ENCODE measurements around the gene NKAIN2.
"Not testable (repeated sequence)": the region's sequence is repeated elsewhere in the genome, so short reads cannot be mapped to it uniquely, and the experiment has no call there.

The NKAIN2 gene

DNA sequence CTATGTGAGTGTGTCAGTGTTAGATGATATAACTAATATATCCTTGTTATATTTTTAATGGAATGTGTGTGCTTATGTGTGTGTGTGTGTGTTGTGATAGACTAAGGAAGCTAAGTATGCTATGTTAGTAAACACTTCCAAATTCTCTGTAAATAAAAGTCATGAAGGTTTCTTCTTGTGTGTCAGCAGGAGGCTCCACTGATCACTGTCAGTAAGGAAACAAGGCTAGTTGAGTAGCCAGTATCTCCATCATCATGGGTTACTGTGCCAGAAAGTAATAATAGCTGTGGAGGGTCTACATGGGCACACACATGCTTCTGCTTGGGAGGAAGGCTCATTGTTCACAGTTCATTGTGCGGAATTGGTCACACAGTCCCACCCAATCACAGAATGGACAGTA is 855.8 kb downstream of the NKAIN2 start:
- DNase-seq: no peak

DNA sequence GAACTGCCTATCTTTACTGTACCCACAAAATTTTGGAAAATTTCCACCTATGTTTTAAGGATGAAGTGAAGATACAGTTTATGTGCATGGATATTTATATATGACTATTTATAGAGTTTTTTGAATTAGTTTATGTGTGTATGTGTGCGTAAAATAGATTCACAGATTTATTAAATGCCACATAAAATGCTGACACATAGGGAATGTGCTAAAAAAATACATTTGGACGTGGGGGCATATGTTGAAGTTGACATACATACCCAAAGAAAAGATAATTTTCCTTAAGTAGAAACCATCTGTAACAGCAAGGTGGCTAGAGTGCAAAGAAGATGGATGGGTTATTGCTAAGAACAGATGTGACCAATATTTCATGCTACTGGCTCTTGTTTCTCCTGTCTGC is 856.5 kb downstream of the NKAIN2 start:
- no peak for DNase-seq

DNA sequence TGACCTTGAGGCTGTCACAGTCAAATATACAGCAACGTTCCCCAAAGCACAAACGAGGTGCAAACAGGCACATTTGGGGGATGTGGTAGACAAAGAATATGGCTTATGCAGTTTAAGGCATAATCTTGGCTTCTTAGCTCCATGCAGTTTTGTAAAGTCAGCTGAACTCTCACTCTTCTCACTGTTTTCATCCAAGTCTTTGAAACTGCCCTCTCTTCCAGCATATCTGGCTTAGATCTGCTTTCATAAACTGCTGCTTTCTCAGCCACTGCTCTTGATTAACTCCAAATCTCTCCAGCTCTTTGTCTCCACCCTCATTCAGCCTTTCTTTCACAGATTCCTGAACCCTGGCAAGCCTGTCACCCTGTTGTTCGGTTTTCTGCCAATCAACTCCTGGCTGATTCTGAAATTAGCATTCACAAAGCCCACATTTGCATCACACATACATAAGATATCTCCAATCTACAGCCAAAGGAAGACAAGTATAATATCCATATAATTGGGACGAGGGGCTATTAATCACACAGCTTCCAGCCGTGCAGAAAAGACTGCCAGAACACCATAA is 857.5 kb downstream of the NKAIN2 start:
- no peak for DNase-seq

- no peak for DNase-seq
These were observed 864.4 kb downstream of the NKAIN2 start for GRCh38 chr6:124668028-124668427.

DNA sequence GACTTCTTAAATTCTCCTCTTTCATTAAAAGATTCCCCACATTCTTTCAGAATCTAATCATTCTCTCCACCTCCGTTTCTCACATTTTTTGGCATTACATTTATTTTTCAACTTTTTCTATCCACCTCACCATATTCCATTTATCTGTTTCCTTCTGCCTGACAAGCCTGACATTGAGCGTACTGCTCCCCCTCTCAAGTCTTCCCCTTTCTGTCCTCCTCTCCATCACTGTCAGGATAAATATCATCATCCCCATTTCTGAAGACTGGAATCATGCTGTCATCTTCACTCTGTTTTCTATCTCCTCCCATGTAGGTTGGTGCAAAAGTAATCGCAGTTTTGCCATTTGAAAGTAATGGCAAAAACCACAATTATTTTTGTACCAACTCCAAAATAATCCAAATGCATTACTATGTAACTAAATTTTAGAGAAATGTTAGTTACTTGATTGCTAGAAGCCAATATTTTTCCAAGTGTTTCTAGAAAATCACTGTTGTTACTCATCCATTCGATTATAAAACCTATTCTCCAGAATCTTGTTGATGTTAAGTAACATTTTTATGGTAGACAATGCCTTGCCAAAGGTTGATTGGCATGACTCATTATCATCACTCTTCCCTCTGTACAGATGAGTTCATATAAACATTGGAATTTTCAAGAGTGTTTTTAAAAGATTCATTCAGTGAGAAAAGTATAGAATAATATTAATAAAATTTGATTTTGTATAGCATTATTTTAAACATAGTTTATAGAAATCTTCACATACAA is 866.2 kb downstream of the NKAIN2 start:
- DNase-seq: no peak

- no peak for DNase-seq
These were observed 867.1 kb downstream of the NKAIN2 start for GRCh38 chr6:124670801-124671200.

- DNase-seq: no peak
These were observed 867.7 kb downstream of the NKAIN2 start for GRCh38 chr6:124671324-124671723.

DNA sequence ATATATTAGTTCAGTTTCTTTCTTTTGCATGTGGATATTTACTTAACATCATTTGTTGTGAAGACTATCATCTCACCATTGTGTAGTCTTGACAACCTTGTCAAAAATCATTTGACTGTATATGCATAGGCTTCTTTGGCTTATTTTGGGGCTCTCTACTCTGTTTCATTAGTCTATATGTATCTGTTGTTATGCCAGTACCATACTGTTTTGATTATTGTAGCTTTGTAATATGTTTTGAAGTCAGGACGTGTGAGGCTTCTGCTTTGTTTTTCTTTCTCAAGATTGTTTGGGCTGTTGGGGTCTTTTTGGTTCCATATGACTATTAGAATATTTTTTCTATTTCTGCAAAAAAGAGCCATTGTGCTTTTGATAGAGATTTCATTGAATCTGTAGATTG is 870.4 kb downstream of the NKAIN2 start:
- DNase-seq: no peak

GRCh38 chr6:124676033-124676432 is 872.4 kb downstream of the NKAIN2 start:
- DNase-seq: no peak

GRCh38 chr6:124677874-124678273 is 874.2 kb downstream of the NKAIN2 start:
- DNase-seq: no peak

DNA sequence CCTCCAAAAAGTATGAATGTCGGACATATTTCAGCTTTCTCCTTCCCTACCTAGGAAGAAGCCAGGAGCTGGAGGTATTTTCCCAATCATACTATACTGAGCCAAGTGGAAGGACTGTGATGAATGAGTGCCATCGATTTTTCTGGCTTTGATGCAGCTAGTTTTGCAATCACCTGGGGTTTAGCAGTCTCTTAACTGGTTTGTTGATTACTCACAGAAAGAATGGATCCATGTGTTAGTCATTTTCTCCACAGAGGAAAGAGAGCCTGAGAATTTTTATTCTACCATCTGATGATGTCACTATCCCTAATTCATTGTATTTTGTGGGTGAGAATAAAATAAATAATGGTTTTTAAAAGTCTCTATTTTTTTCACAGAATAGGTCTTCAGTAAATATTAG is 875.7 kb downstream of the NKAIN2 start:
- no peak for DNase-seq

GRCh38 chr6:124682751-124683150 is 879.1 kb downstream of the NKAIN2 start:
- no peak for DNase-seq

DNA sequence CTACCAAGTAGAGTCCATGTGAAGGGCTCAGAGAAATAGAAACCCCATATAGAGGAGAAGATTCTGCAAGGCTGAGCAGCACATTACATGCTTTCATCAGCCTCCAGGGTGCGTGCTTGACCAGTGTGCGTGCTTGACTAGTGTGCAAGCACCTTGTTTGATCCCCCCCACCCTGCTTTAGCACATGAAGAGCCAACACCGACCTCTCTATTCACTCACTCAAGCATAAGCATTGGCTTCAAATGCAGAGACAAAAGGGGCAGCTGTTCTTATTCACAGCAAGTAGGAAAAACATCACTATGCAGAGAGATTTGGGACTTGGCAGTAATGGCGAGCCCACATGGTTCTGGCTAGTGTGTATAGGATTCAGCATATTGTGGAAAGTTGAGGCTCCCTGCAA is 879.8 kb downstream of the NKAIN2 start:
- DNase-seq: no peak

DNA sequence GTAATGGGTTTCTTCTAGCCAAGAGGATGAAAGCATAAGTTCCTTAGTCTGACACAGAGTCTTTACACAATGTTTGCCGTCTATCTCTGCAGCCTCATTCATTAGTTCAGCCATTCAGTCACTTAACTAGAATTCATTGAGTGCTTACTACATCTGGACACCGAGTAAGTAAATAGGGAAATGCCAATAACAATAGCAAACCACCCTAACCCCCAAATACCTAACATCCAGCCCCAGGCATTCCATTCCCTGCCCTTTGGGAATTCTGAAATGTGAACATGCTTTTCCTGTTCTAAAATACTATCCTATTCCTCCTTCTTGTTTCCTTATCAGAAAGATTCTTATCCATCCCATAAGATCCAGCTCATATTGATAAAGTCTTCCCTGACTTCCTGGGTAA is 881.0 kb downstream of the NKAIN2 start:
- no peak for DNase-seq

GRCh38 chr6:124688369-124688768 is 884.7 kb downstream of the NKAIN2 start:
- DNase-seq: no peak

GRCh38 chr6:124694139-124694705 is 890.6 kb downstream of the NKAIN2 start:
- DNase-seq: no peak

- DNase-seq: no peak
These were observed 895.4 kb downstream of the NKAIN2 start for GRCh38 chr6:124699038-124699437.

DNA sequence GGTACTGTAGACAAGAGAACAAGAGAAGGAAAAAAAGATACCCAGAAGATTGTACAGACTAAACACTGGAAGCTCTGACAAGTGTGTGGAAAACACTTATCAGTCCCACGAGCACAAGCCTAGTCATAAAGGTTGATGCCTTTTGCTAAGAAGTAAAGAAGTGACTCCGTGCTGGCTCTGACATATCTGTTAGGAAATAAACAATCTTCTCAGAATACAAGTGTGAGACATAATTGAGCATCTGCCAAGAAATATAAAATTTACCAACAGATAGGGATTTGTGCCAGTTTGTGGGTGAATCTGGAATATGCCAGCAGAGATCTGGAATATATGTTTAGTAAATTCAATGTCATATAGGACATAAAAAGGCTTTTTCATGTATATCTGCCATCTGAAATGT is 899.9 kb downstream of the NKAIN2 start:
- no peak for DNase-seq

DNA sequence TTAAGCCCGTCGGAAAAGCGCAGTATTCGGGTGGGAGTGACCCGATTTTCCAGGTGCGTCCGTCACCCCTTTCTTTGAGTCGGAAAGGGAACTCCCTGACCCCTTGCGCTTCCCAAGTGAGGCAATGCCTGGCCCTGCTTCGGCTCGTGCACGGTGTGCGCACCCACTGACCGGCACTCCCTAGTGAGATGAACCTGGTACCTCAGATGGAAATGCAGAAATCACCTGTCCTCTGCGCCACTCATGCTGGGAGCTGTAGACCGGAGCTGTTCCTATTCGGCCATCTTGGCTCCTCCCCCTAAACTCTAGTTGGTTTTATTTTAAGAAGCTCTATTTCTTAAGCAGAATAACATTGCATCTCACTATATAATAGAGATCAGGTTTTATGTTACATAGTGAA is 908.9 kb downstream of the NKAIN2 start:
- not testable (repeated sequence) for DNase-seq

- no peak for DNase-seq
These were observed 911.1 kb downstream of the NKAIN2 start for GRCh38 chr6:124714728-124715127.

DNA sequence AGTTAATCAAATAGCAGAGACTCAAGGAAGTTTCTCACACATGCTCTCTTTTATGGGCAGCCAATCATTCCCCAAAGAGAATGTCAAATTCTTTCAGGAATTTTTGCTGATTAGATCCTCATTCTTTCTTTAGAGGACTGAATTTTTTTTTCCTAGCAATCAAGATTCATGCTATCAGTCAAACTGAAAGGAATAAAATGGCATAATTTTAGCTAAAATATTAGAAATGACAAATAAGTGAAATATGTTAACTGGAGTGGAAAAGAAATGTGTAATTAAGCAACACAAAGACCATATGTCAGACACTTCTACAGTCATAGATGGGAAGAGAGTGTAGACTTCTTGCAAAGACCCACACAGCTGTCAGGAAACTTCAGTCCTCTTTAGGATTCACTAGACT is 916.2 kb downstream of the NKAIN2 start:
- DNase-seq: no peak

- DNase-seq: no peak
These were observed 917.7 kb downstream of the NKAIN2 start for GRCh38 chr6:124721331-124721730.

- no peak for DNase-seq
These were observed 918.6 kb downstream of the NKAIN2 start for GRCh38 chr6:124722141-124722878.

GRCh38 chr6:124723671-124724070 is 920.0 kb downstream of the NKAIN2 start:
- no peak for DNase-seq

All from CD4-positive, alpha-beta T cell treated with Interleukin-12 subunit alpha and Interleukin-12 subunit beta, for 1 hour (primary cell).